ENCODE results near the gene ZFAND3.

- TF ChIP-seq RAD21 (IDR thresholded peaks at IDR 0.05; ENCODE audit: low read depth), result no peak
- TF ChIP-seq ZNF274 (IDR thresholded peaks at IDR 0.05; ENCODE audit: low read depth, low read length), result no peak
- TF ChIP-seq POLR2A (IDR thresholded peaks at IDR 0.05; ENCODE audit: borderline replicate concordance, extremely low read depth, insufficient read depth, insufficient read length), result no peak
- TF ChIP-seq POLR2AphosphoS5 (IDR thresholded peaks at IDR 0.05; ENCODE audit: low read depth, low read length), result no peak
- TF ChIP-seq CTCF (IDR thresholded peaks at IDR 0.05 in 2 of 3, conservative IDR thresholded peaks at IDR 0.05 in 1 of 3; ENCODE audit: borderline replicate concordance in 1 of 3, insufficient read depth in 1 of 3, low read depth in 2 of 3, low read length in 2 of 3), result no peak
- no peak for TF ChIP-seq EZH2phosphoT487 (IDR thresholded peaks at IDR 0.05; ENCODE audit: borderline replicate concordance)
- no peak for TF ChIP-seq ELF1 (IDR thresholded peaks at IDR 0.05; ENCODE audit: borderline replicate concordance, low read depth)
- TF ChIP-seq SP1 (IDR thresholded peaks at IDR 0.05; ENCODE audit: low read depth), result no peak
- TF ChIP-seq SIN3A (IDR thresholded peaks at IDR 0.05; ENCODE audit: low read depth), result no peak
- TF ChIP-seq CEBPB (IDR thresholded peaks at IDR 0.05; ENCODE audit: low read depth), result no peak
- no peak for TF ChIP-seq JUND (IDR thresholded peaks at IDR 0.05)
- TF ChIP-seq ZFX (IDR thresholded peaks at IDR 0.05), result no peak
- no peak for TF ChIP-seq CBX3 (IDR thresholded peaks at IDR 0.05; ENCODE audit: low read depth)
These were observed 42.2 kb upstream of the ZFAND3 start for GRCh38 chr6:37777272-37777834.
